H9 (cell line): ENCODE results near the gene MRPL54. TPM values are rescaled to one million over a fixed set of nuclear protein-coding genes. Genes with fewer than 3 reads are reported as not detected.
A peak's percentile ranks its signal among the peaks of the same experiment; 100 is the strongest.

ENCODE experiments used
- DNase-seq: peaks from one replicate; pipeline ENCODE4 v3.0.0-alpha.2; 2017
- H2AFZ ChIP-seq: one replicate; pipeline ENCODE4 v1.6.1; 2013; ENCODE audit warnings: mild to moderate bottlenecking, low read length, control low read depth, moderate library complexity
- H2AK5ac ChIP-seq: 2 replicates; pipeline ENCODE4 v1.6.1; 2013; ENCODE audit warnings: low read length, control low read depth, mixed read lengths; ENCODE audit not compliant: insufficient read length
- H2BK120ac ChIP-seq: one replicate; pipeline ENCODE4 v1.6.1; 2013; ENCODE audit warnings: low read depth, mild to moderate bottlenecking, low read length, control low read depth, inconsistent platforms; ENCODE audit not compliant: poor library complexity, severe bottlenecking
- H2BK12ac ChIP-seq: 2 replicates; pipeline ENCODE4 v1.6.1; 2013; ENCODE audit warnings: low read length, control low read depth, mixed read lengths, low read depth; ENCODE audit not compliant: insufficient read length
- H2BK15ac ChIP-seq: 2 replicates; pipeline ENCODE4 v1.6.1; 2013; ENCODE audit warnings: low read depth, low read length, control low read depth
- H2BK20ac ChIP-seq: one replicate; pipeline ENCODE4 v1.6.1; 2013; ENCODE audit warnings: low read depth, mild to moderate bottlenecking, low read length, control low read depth, inconsistent platforms; ENCODE audit not compliant: poor library complexity, severe bottlenecking
- H2BK5ac ChIP-seq: 2 replicates; pipeline ENCODE4 v1.6.1; 2013; ENCODE audit warnings: low read length, control low read depth, mixed read lengths; ENCODE audit not compliant: insufficient read length
- H3K14ac ChIP-seq: 2 replicates; pipeline ENCODE4 v1.6.1; 2013; ENCODE audit warnings: low read length, control low read depth; ENCODE audit not compliant: insufficient read depth
- H3K18ac ChIP-seq: 2 replicates; pipeline ENCODE4 v1.6.1; 2013; ENCODE audit warnings: low read depth, mild to moderate bottlenecking, mixed read lengths, low read length, control low read depth; ENCODE audit not compliant: insufficient read length
- H3K23ac ChIP-seq: 2 replicates; pipeline ENCODE4 v1.6.1; 2013; ENCODE audit warnings: low read length, control low read depth, mixed read lengths, low read depth; ENCODE audit not compliant: insufficient read length
- H3K23me2 ChIP-seq: 2 replicates; pipeline ENCODE4 v1.6.1; 2013; ENCODE audit warnings: low read depth, mild to moderate bottlenecking, mixed read lengths, low read length, control low read depth; ENCODE audit not compliant: insufficient read length, poor library complexity, severe bottlenecking
- H3K27ac ChIP-seq: 2 replicates; pipeline ENCODE4 v1.5.1; 2013; ENCODE audit warnings: low read length, control low read depth, mixed read lengths, low read depth; ENCODE audit not compliant: insufficient read length
- H3K27me3 ChIP-seq: 2 replicates; pipeline ENCODE4 v1.6.1; 2013; ENCODE audit warnings: low read length, control low read depth, inconsistent platforms; ENCODE audit not compliant: insufficient read depth
- H3K4ac ChIP-seq: 2 replicates; pipeline ENCODE4 v1.6.1; 2013; ENCODE audit warnings: low read depth, mild to moderate bottlenecking, control low read depth, inconsistent platforms, low read length, moderate library complexity
- H3K4me1 ChIP-seq: 2 replicates; pipeline ENCODE4 v1.6.1; 2013; ENCODE audit warnings: low read length, control low read depth, inconsistent platforms; ENCODE audit not compliant: insufficient read depth
- H3K4me2 ChIP-seq: 2 replicates; pipeline ENCODE4 v1.6.1; 2013; ENCODE audit warnings: low read length, control low read depth, mixed read lengths; ENCODE audit not compliant: insufficient read length, insufficient read depth
- H3K56ac ChIP-seq: 2 replicates; pipeline ENCODE4 v1.6.1; 2013; ENCODE audit warnings: low read depth, mild to moderate bottlenecking, mixed read lengths, low read length, control low read depth; ENCODE audit not compliant: insufficient read length
- H3K79me1 ChIP-seq: 2 replicates; pipeline ENCODE4 v1.6.1; 2013; ENCODE audit warnings: low read depth, mild to moderate bottlenecking, moderate library complexity, low read length, control low read depth, inconsistent platforms; ENCODE audit not compliant: insufficient read depth, poor library complexity, severe bottlenecking
- H3K79me2 ChIP-seq: 2 replicates; pipeline ENCODE4 v1.6.1; 2013; ENCODE audit warnings: low read length, control low read depth, inconsistent platforms; ENCODE audit not compliant: insufficient read depth
- H3K9ac ChIP-seq: 2 replicates; pipeline ENCODE4 v1.6.1; 2013; ENCODE audit warnings: low read length, control low read depth, mixed read lengths; ENCODE audit not compliant: insufficient read length; ENCODE audit errors: extremely low read depth
- H3K9me3 ChIP-seq: one replicate; pipeline ENCODE4 v1.6.1; 2013; ENCODE audit warnings: low read depth, low read length, inconsistent platforms; ENCODE audit not compliant: control insufficient read depth
- H3T11ph ChIP-seq: one replicate; pipeline ENCODE4 v1.6.1; 2013; ENCODE audit warnings: mild to moderate bottlenecking, low read length, control low read depth, inconsistent platforms
- H4K20me1 ChIP-seq: one replicate; pipeline ENCODE4 v1.6.1; 2013; ENCODE audit not compliant: control insufficient read depth, insufficient read length, insufficient read depth
- H4K5ac ChIP-seq: 2 replicates; pipeline ENCODE4 v1.6.1; 2013; ENCODE audit warnings: low read depth, mild to moderate bottlenecking, mixed read lengths, low read length, control low read depth; ENCODE audit not compliant: insufficient read length
- H4K8ac ChIP-seq: replicated peaks from 2 replicates; pipeline ENCODE4 v1.6.1; 2013; ENCODE audit warnings: low read length, control low read depth, mixed read lengths, low read depth; ENCODE audit not compliant: insufficient read length
- H4K91ac ChIP-seq: 2 replicates; pipeline ENCODE4 v1.6.1; 2013; ENCODE audit warnings: low read depth, mild to moderate bottlenecking, moderate library complexity, mixed read lengths, low read length, control low read depth; ENCODE audit not compliant: insufficient read length
- H3K27ac Mint-ChIP-seq, 3 experiments: 2 replicates in 2 of 3; 3 replicates in 1 of 3; pipeline ENCODE4 v1.8.0; 2020 to 2021; ENCODE audit warnings: mixed read lengths in 3 of 3, mild to moderate bottlenecking in 1 of 3, moderate library complexity in 1 of 3
- H3K27me3 Mint-ChIP-seq: 2 replicates; pipeline ENCODE4 v1.8.0; 2021; ENCODE audit warnings: low read depth, mild to moderate bottlenecking, moderate library complexity, mixed read lengths
- H3K36me3 Mint-ChIP-seq, 3 experiments: 2 replicates in 2 of 3; 3 replicates in 1 of 3; pipeline ENCODE4 v1.8.0; 2020 to 2021; ENCODE audit warnings: low read depth in 3 of 3, mixed read lengths in 3 of 3; ENCODE audit not compliant: insufficient read depth in 1 of 3
- H3K4me1 Mint-ChIP-seq, 2 experiments: 2 replicates each; pipeline ENCODE4 v1.8.0; 2020; ENCODE audit warnings: mixed read lengths in 2 of 2
- H3K4me3 Mint-ChIP-seq, 2 experiments: 2 replicates in 1 of 2; 3 replicates in 1 of 2; pipeline ENCODE4 v1.8.0; 2020 to 2021; ENCODE audit warnings: mild to moderate bottlenecking in 2 of 2, mixed read lengths in 2 of 2, moderate library complexity in 1 of 2
- H3K9me3 Mint-ChIP-seq, 2 experiments: 2 replicates in 1 of 2; 3 replicates in 1 of 2; pipeline ENCODE4 v1.8.0; 2020; ENCODE audit warnings: mild to moderate bottlenecking in 2 of 2, mixed read lengths in 2 of 2, moderate library complexity in 1 of 2
- WGBS: extraction: QIAGEN DNeasy Blood & Tissue Kit; methylation state at CpG from one replicate; pipeline ENCODE4 v1.1.7; 2013; ENCODE audit warnings: missing lambda C conversion rate, low lambda C conversion rate, mixed read lengths; ENCODE audit not compliant: insufficient read length; ENCODE audit errors: extremely low coverage; 5-methylcytosine and 5-hydroxymethylcytosine counted together
- total RNA-seq: library from RNA; stranded (reverse); gene quantifications from 2 replicates; pipeline ENCODE4 v1.2.1, GENCODE V29; 2021
- TF ChIP-seq, protein P1 (sequence below): fragments of 200-600 bp; sonication (generic); conservative IDR thresholded peaks from 3 replicates; pipeline ENCODE4 v1.8.0; 2021; ENCODE audit warnings: antibody characterized with exemption, mild to moderate bottlenecking

MRPL54 gene
- total RNA-seq, 1 experiment from 2014 or later = 60.0 TPM

DNA sequence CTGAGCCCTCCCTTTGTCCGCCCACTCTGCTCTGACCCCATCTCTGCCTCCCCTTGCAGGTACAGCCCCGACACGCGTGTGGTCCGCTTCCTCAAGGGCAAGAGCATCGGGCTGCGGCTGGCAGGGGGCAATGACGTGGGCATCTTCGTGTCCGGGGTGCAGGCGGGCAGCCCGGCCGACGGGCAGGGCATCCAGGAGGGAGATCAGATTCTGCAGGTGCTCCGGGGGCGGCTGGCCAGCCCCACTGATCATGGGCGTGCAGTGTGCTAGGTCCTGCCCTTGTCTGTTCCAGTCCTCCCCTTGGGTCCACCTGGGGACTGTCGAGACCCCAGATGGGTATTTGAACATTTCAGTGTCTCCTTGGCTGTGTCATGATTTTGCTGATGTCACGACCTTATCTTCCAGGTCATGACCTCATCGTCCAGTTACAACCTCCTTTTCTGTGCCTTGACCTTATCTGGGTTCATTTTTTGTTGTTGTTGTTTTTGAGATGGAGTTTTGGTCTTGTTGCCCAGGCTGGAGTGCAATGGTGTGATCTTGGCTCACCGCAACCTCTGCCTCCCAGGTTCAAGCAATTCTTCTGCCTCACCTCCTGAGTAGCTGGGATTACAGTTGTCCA, 26.3 kb upstream of the MRPL54 start:
- no peak overlapping the region for H2BK20ac ChIP-seq
- H3K9me3 ChIP-seq = no peaks in the 10 kb centered on the region
- TF ChIP-seq, protein P1, sequence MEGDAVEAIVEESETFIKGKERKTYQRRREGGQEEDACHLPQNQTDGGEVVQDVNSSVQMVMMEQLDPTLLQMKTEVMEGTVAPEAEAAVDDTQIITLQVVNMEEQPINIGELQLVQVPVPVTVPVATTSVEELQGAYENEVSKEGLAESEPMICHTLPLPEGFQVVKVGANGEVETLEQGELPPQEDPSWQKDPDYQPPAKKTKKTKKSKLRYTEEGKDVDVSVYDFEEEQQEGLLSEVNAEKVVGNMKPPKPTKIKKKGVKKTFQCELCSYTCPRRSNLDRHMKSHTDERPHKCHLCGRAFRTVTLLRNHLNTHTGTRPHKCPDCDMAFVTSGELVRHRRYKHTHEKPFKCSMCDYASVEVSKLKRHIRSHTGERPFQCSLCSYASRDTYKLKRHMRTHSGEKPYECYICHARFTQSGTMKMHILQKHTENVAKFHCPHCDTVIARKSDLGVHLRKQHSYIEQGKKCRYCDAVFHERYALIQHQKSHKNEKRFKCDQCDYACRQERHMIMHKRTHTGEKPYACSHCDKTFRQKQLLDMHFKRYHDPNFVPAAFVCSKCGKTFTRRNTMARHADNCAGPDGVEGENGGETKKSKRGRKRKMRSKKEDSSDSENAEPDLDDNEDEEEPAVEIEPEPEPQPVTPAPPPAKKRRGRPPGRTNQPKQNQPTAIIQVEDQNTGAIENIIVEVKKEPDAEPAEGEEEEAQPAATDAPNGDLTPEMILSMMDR = no peak
- Mint-ChIP-seq H3K27me3 (no peaks in the 10 kb centered on the region; the same call in 1 of the 2 replicates), H3K4me3 (peak overlapping the region in 1 of 2 experiments; percentile 8; a peak in 2 of 5 replicates), H3K27ac (no peak overlapping the region), H3K36me3 (peaks cover 0 to 45% (median 16%) of the 10 kb centered on the region in 3 experiments; a peak in 6 of 7 replicates), H3K9me3 (no peaks in the 10 kb centered on the region), H3K4me1 (no peaks in the 10 kb centered on the region; a peak in 1 of 4 replicates)
- no peak overlapping the region for H2BK15ac ChIP-seq
- H3K9ac ChIP-seq = no peak overlapping the region
- no peaks in the 10 kb centered on the region for H3K27me3 ChIP-seq
- H3K4me2 ChIP-seq = no peak overlapping the region
- no peak overlapping the region for H3T11ph ChIP-seq
- WGBS = no CpG with 5 or more reads among the region's 21 CpGs
- H3K4ac ChIP-seq = no peak overlapping the region
- H3K79me2 ChIP-seq = no peaks in the 10 kb centered on the region
- no peak overlapping the region for H3K18ac ChIP-seq
- no peaks in the 10 kb centered on the region for H3K4me1 ChIP-seq
- no peak overlapping the region for H3K27ac ChIP-seq
- H2BK12ac ChIP-seq = no peak overlapping the region
- no peaks in the 10 kb centered on the region for H4K20me1 ChIP-seq
- H3K79me1 ChIP-seq = no peaks in the 10 kb centered on the region
- H2BK120ac ChIP-seq = no peak overlapping the region
- H2AFZ ChIP-seq = no peak overlapping the region
- no peak for DNase-seq
- H2BK5ac ChIP-seq = no peak overlapping the region
- no peak overlapping the region for H4K8ac ChIP-seq
- H4K91ac ChIP-seq = no peak overlapping the region
- no peak overlapping the region for H3K23ac ChIP-seq
- H3K23me2 ChIP-seq = no peaks in the 10 kb centered on the region
- H4K5ac ChIP-seq = no peak overlapping the region
- H3K56ac ChIP-seq = no peak overlapping the region
- H2AK5ac ChIP-seq = no peak overlapping the region
- H3K14ac ChIP-seq = no peak overlapping the region
